Calu3 (cell line): ENCODE measurements around the gene DOCK1. TPM values are rescaled to one million over a fixed set of nuclear protein-coding genes. Genes with fewer than 3 reads are reported as not detected.

Experiments
- BruUV-seq: library from RNA; stranded (reverse); fragments of 400-500 nt; replicated peaks from 2 replicates; lab custom pipeline; 2021; lab: Mats Ljungman, UMichigan
- CTCF ChIA-PET: fragments of 300-600 bp; sonication (Branson Sonifier 250); formaldehyde crosslinking; loops from one replicate; lab custom pipeline; 2022; ENCODE audit warnings: antibody characterized with exemption; lab: Charles Lee
- DNase-seq: peaks from one replicate; pipeline ENCODE4 v3.0.0; 2022
- H3K27ac Mint-ChIP-seq: one replicate; pipeline ENCODE4 v1.8.0; 2022; ENCODE audit warnings: mixed read lengths; ENCODE audit not compliant: unreplicated experiment
- H3K27me3 Mint-ChIP-seq: one replicate; pipeline ENCODE4 v1.8.0; 2022; ENCODE audit warnings: mixed read lengths; ENCODE audit not compliant: unreplicated experiment
- H3K36me3 Mint-ChIP-seq: one replicate; pipeline ENCODE4 v1.8.0; 2022; ENCODE audit warnings: mild to moderate bottlenecking, moderate library complexity, mixed read lengths; ENCODE audit not compliant: insufficient read depth, unreplicated experiment
- H3K4me1 Mint-ChIP-seq: one replicate; pipeline ENCODE4 v1.8.0; 2022; ENCODE audit warnings: mild to moderate bottlenecking, low read depth, mixed read lengths; ENCODE audit not compliant: unreplicated experiment
- H3K4me3 Mint-ChIP-seq: one replicate; pipeline ENCODE4 v1.8.0; 2022; ENCODE audit warnings: mild to moderate bottlenecking, low read depth, moderate library complexity, mixed read lengths; ENCODE audit not compliant: unreplicated experiment
- H3K9me3 Mint-ChIP-seq: one replicate; pipeline ENCODE4 v1.8.0; 2022; ENCODE audit warnings: low read depth, mixed read lengths; ENCODE audit not compliant: unreplicated experiment
- CTCF ChIP-seq: fragments of 200-600 bp; IDR thresholded peaks from one replicate; pipeline ENCODE4 v1.8.0; 2022; ENCODE audit warnings: antibody characterized with exemption; ENCODE audit not compliant: unreplicated experiment
- intact Hi-C: fragments of 100-400 bp; cut with micrococcal nuclease; formaldehyde crosslinking; loops from one replicate; pipeline ENCODE4 v1.10.0; 2022; ENCODE audit not compliant: unreplicated experiment
- total RNA-seq: library from RNA; stranded (reverse); gene quantifications from 2 replicates; pipeline ENCODE4 v1.2.3, GENCODE V29; 2022

Gene DOCK1
- total RNA-seq, 1 experiment from 2014 or later: 34.2 TPM

DNA sequence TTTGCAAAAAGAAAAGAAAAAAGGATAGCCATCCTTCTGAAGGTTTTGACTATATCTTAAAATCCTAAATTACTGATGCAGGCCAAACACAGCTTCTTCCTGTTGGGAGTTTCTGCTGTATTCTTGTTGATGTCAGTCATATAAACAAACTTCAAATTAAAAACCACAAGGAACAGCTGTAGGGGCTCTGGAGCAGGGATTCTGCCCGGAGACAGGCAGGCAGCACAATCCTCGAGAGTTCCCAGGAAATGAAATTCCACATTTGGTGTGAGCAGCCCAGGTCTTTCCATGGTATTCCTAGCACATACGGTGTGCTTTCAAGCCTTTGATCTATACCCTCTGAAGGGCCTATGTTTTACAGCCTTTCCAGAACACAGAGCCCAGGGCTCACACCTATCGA is 248.0 kb downstream of the DOCK1 start:
- H3K27me3 Mint-ChIP-seq: no peaks in the 10 kb centered on the region
- no peak overlapping the region for H3K27ac Mint-ChIP-seq
- no TSS peak for BruUV-seq
- intact Hi-C loops: no loop called here
- no peak for DNase-seq
- no peak overlapping the region for H3K4me3 Mint-ChIP-seq
- H3K9me3 Mint-ChIP-seq: no peaks in the 10 kb centered on the region
- CTCF ChIA-PET: no interaction called here
- no peaks in the 10 kb centered on the region for H3K4me1 Mint-ChIP-seq
- no peaks in the 10 kb centered on the region for H3K36me3 Mint-ChIP-seq
- TF ChIP-seq CTCF: no peak

GRCh38 chr10:127154831-127155620 is 249.8 kb downstream of the DOCK1 start:
- BruUV-seq: no TSS peak
- intact Hi-C loops: no loop called here
- Mint-ChIP-seq H3K9me3 (no peaks in the 10 kb centered on the region), H3K36me3 (no peaks in the 10 kb centered on the region), H3K27me3 (no peaks in the 10 kb centered on the region), H3K4me1 (no peaks in the 10 kb centered on the region), H3K27ac (no peak overlapping the region), H3K4me3 (no peak overlapping the region)
- no peak for DNase-seq
- TF ChIP-seq CTCF: no peak
- CTCF ChIA-PET: no interaction called here

GRCh38 chr10:127157089-127157488 is 251.9 kb downstream of the DOCK1 start:
- CTCF ChIA-PET: no interaction called here
- TF ChIP-seq CTCF: no peak
- Mint-ChIP-seq H3K9me3 (no peaks in the 10 kb centered on the region), H3K4me3 (no peak overlapping the region), H3K4me1 (no peaks in the 10 kb centered on the region), H3K27me3 (no peaks in the 10 kb centered on the region), H3K36me3 (no peaks in the 10 kb centered on the region), H3K27ac (no peak overlapping the region)
- BruUV-seq: no TSS peak
- intact Hi-C loops: no loop called here
- no peak for DNase-seq

DNA sequence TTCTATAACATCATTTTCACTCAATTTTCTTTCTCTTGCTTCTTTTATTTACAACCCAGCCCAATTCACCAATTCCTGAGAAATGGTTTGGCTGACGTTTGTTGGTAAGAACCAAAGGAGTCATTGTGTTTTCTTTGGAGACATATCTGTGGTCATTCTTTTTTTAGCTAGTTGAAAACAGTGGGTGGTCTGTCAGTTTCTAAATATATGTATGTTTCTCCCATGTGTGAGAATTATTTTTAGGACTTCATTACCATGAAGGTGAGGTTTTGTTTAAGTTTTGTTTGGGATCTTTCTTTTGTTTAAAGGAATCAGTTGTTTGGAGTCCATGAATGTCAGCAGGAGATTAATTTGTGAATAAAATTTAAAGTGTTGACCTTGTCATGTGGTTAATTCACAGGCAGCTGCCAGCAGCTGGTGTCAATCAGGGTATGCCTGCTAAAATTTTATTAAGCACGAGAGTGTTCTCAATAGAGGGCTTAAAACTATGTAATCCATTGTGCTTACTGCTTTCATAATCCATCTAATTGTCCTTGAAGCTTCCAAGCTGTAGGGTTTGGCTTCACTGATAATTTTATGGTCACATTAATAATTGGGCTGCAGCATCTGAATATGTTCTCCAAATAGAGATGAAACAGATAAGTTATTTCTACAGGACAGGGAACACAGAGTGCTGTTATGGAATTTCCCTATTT is 252.4 kb downstream of the DOCK1 start:
- no peaks in the 10 kb centered on the region for H3K27me3 Mint-ChIP-seq
- CTCF ChIA-PET: no interaction called here
- H3K4me3 Mint-ChIP-seq: no peak overlapping the region
- no TSS peak for BruUV-seq
- DNase-seq: no peak
- no peak for TF ChIP-seq CTCF
- H3K9me3 Mint-ChIP-seq: no peaks in the 10 kb centered on the region
- intact Hi-C loops: no loop called here
- no peak overlapping the region for H3K27ac Mint-ChIP-seq
- no peaks in the 10 kb centered on the region for H3K36me3 Mint-ChIP-seq
- no peaks in the 10 kb centered on the region for H3K4me1 Mint-ChIP-seq
